Esophagus squamous epithelium (tissue), 5 donors: ENCODE results near the gene NDUFV1. TPM values are rescaled to one million over a fixed set of nuclear protein-coding genes. Genes with fewer than 3 reads are reported as not detected.

ENCODE experiments used
- DNase-seq: peaks from one replicate; lab custom pipeline; 2025; lab: John Stamatoyannopoulos, UW
- H3K27ac ChIP-seq, 4 donors: fragments of 200-600 bp; sonication (generic); one replicate each; pipeline ENCODE4 v1.5.1; 2016 to 2019; ENCODE audit warnings: mild to moderate bottlenecking in 1 of 4
- H3K27me3 ChIP-seq, 4 donors: fragments of 200-600 bp; sonication (generic); 1 replicate in 3 of 4; 2 replicates in 1 of 4; pipeline versions ENCODE4 v1.5.1 to v1.6.0; 2017 to 2021; ENCODE audit warnings: antibody characterized with exemption in 1 of 4
- H3K36me3 ChIP-seq, 3 donors: fragments of 200-600 bp; sonication (generic); one replicate each; pipeline ENCODE4 v1.5.1; 2016 to 2019
- H3K4me1 ChIP-seq, 3 donors: fragments of 200-600 bp; sonication (generic); one replicate each; pipeline ENCODE4 v1.5.1; 2017 to 2019
- H3K4me3 ChIP-seq, 4 donors: fragments of 200-600 bp; sonication (generic); 1 replicate in 3 of 4; 2 replicates in 1 of 4; pipeline ENCODE4 v1.5.1; 2016 to 2019; ENCODE audit warnings: mild to moderate bottlenecking in 2 of 4, moderate library complexity in 1 of 4
- H3K9me3 ChIP-seq, 3 donors: fragments of 200-600 bp; sonication (generic); one replicate each; pipeline ENCODE4 v1.5.1; 2016 to 2019
- POLR2A ChIP-seq, 4 donors: fragments of 450-650 bp; IDR thresholded peaks; one replicate each; pipeline ENCODE4 v1.6.1; 2017; ENCODE audit warnings: antibody characterized with exemption in 4 of 4, mild to moderate bottlenecking in 4 of 4, moderate library complexity in 3 of 4
- WGBS, 2 donors: methylation state at CpG; one replicate each; pipeline ENCODE4 v1.1.5; 2018; 5-methylcytosine and 5-hydroxymethylcytosine counted together
- intact Hi-C: fragments of 100-400 bp; cut with DNase I; formaldehyde crosslinking; loops from one replicate; pipeline ENCODE4 v1.15.0; 2022
- total RNA-seq, 4 donors: library from RNA; depleted of rRNA; stranded (reverse); fragments of >200 nt; gene quantifications; one replicate each; pipeline ENCODE4 v1.1.0, GENCODE V29; 2016
- TF ChIP-seq, protein P1 (sequence below), 6 experiments: fragments of 450-650 bp in 4 of 6; fragments of 200-600 bp in 2 of 6; sonication (generic) in 2 of 6; IDR thresholded peaks; one replicate each; pipeline ENCODE4 v1.5.1; 2016 to 2019; ENCODE audit warnings: antibody characterized with exemption in 6 of 6, mild to moderate bottlenecking in 4 of 6, moderate library complexity in 4 of 6
- donor health status: DM: yes; HTN: yes; CAD: no.

The NDUFV1 gene
- total RNA-seq, 4 donors from 2014 or later = 206 to 260 (median 254) TPM

GRCh38 chr11:67627812-67628624, 21.3 kb downstream of the NDUFV1 start:
- no peaks in the 10 kb centered on the region for H3K9me3 ChIP-seq
- intact Hi-C loops = no loop called here
- DNase-seq = no peak
- peak overlapping the region in 3 of 4 donors; percentile 93 to 99 (median 98) for H3K27ac ChIP-seq
- WGBS, 2 donors = 78 to 96% methylated on average over 4 to 6 of the region's 15 CpGs
- TF ChIP-seq, protein P1, sequence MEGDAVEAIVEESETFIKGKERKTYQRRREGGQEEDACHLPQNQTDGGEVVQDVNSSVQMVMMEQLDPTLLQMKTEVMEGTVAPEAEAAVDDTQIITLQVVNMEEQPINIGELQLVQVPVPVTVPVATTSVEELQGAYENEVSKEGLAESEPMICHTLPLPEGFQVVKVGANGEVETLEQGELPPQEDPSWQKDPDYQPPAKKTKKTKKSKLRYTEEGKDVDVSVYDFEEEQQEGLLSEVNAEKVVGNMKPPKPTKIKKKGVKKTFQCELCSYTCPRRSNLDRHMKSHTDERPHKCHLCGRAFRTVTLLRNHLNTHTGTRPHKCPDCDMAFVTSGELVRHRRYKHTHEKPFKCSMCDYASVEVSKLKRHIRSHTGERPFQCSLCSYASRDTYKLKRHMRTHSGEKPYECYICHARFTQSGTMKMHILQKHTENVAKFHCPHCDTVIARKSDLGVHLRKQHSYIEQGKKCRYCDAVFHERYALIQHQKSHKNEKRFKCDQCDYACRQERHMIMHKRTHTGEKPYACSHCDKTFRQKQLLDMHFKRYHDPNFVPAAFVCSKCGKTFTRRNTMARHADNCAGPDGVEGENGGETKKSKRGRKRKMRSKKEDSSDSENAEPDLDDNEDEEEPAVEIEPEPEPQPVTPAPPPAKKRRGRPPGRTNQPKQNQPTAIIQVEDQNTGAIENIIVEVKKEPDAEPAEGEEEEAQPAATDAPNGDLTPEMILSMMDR (IDR thresholded peaks at IDR 0.05) = no peak
- no peak for TF ChIP-seq POLR2A (IDR thresholded peaks at IDR 0.05)
- H3K36me3 ChIP-seq = no peaks in the 10 kb centered on the region
- no peaks in the 10 kb centered on the region for H3K27me3 ChIP-seq
- H3K4me3 ChIP-seq = no peak overlapping the region
- H3K4me1 ChIP-seq = peaks cover 17 to 42% (median 24%) of the 10 kb centered on the region in 3 donors

DNA sequence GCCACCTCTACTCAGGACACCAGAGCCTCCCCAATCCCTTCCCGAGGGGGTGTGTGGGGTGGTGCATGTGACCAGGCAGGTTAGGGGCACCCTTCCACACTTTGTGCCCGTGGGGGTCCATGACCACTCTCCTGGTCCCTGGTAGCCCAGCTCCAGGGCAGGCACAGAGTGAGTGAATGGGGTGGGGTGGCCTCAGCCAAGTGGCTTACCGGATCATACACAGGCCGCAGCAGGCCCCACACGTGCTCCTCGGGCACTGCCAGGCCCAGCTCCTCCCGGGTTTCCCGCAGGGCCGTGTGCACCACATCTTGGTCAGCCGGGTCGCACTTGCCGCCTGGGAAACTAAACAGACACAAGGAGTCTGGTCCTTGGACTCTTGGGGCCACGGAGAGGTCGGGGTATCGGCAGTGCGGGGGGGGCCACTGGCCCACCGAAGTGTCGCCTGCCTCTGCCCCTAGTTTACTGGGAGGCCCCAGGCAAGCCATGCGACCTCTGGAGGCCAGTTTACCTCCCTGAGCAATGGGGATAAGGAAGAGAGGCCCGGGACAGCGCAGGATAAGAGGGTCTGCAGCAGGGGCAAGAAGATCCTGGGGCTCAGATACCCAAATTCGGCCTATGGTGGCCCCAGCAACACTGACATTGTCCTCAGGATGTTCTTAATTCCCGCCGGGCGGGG, 22.1 kb downstream of the NDUFV1 start:
- peak overlapping the region; percentile 93 to 99 (median 98) for H3K27ac ChIP-seq
- no peaks in the 10 kb centered on the region for H3K9me3 ChIP-seq
- TF ChIP-seq, protein P1 (IDR thresholded peaks at IDR 0.05) = peak in 1 of 6 experiments; percentile 95
- TF ChIP-seq POLR2A (IDR thresholded peaks at IDR 0.05) = no peak
- no peaks in the 10 kb centered on the region for H3K27me3 ChIP-seq
- H3K4me1 ChIP-seq = peaks cover 17 to 42% (median 24%) of the 10 kb centered on the region in 3 donors
- H3K36me3 ChIP-seq = no peaks in the 10 kb centered on the region
- 14 to 39% methylated on average over 6 of the region's 25 CpGs for WGBS, 2 donors
- intact Hi-C loops = no loop called here
- peak overlapping the region; percentile 56 to 77 (median 64) for H3K4me3 ChIP-seq
- no peak for DNase-seq

DNA sequence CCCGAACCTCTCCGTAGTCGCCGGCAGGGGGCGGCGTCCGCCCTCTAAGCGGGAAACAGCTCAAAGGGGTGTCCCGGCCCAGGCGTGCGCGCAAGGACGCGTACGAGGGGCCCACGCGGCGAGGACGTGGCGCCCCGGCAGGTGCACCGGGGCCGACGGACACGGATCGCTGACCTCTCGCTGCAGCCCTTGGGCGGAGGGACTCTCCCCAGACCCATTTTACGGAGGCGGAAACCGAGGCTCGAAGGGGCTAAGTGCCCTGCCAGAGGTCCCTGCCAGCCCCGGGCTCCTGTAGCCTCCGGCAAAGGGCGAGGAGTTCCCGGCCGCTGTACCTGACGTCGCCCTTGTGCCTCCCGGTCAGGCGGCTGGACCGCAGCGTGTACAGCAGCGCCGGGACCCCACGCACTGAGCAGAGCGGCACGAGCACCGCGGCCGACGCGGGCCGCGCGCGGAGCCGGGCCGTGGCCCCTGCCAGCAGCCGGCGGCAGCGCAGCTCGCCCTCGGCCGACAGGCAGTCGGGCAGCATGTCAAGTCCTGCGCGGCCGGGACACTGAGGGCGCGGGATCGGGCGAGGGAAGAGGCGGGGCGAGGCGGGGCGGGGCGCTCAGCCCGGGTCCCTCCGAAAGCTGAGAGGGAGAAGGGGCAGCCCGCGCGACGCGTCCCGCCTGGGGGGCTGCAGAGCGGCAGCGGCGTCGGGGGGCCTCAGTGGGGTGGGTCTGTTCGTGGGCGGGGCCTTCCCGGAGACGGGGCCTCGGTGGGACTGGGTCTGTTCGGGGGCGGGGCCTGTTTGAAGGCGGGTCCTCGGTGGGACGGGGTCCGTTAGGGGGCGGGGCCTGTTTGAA, 22.9 kb downstream of the NDUFV1 start, which contains the start of gene NUDT8:
Gene NUDT8 (minus strand): TSS at position 552 of the 842 bp plus-strand sequence. CDS start 26 bp downstream, at position 526.
- Histone ChIP-seq H3K27ac (peak within 1 kb of the TSS; percentile 93 to 99 (median 98)), H3K27me3 (peaks cover 0 to 2% (median 0%) of the 10 kb centered on the region in 4 donors), H3K36me3 (no peaks in the 10 kb centered on the region), H3K9me3 (no peaks in the 10 kb centered on the region), H3K4me1 (peaks cover 17 to 42% (median 24%) of the 10 kb centered on the region in 3 donors), H3K4me3 (peak within 1 kb of the TSS; percentile 56 to 77 (median 64))
- DNase-seq = no peak
- intact Hi-C loops = no loop called here
- TF ChIP-seq, protein P1 (IDR thresholded peaks at IDR 0.05) = peak; percentile 13 to 97 (median 92)
- TF ChIP-seq POLR2A (IDR thresholded peaks at IDR 0.05) = peak in 2 of 4 donors; percentile 58 to 71
- 2% methylated on average over 10 of the region's 102 CpGs; no CpG with 5 or more reads in 1 of the 2 donors for WGBS, 2 donors

DNA sequence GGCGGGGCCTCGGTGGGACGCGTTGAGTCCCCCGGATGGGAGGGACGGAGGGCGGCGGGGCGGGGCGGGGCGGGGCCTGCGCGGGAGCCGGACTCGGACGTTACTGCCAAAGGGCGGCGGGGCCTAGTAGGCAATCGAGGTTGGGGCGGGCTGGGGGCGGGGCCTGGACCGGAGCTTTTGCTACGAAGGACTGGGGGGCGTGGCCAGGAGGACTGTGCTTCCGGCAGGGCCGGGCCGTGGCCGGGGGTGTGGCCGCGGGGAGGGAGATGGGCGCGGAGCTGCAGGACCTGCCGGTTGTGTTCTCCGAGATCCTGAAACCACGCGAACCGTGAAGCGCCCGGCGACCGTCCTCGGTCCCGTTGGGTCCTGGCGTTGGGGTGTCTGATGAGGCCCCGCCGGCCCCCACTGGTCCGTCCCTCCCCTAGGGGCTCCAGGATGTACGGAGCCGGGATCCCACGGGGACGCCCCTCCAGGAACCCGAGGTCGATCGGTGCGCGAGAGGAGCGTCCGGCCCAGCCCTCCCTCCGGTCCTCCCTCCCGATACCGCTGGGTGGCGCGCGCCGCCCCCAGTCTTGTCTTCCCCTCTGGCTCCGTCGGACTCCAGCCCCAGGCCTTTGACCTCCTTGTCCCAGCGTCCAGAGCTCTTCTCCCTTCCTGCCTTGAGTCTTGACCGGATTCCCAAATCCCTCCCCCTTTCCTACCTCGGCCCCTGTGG, 23.6 kb downstream of the NDUFV1 start:
- peaks cover 0 to 9% (median 0%) of the 10 kb centered on the region in 4 donors for H3K27me3 ChIP-seq
- peak; percentile 91 for DNase-seq
- H3K36me3 ChIP-seq = no peaks in the 10 kb centered on the region
- H3K27ac ChIP-seq = peak overlapping the region; percentile 93 to 99 (median 98)
- no peaks in the 10 kb centered on the region for H3K9me3 ChIP-seq
- 1% methylated on average over 22 to 28 of the region's 70 CpGs for WGBS, 2 donors
- intact Hi-C loops = no loop called here
- peak overlapping the region; percentile 56 to 77 (median 64) for H3K4me3 ChIP-seq
- TF ChIP-seq, protein P1 (IDR thresholded peaks at IDR 0.05) = peak; percentile 68 to 91 (median 78)
- peak in 3 of 4 donors; percentile 77 to 83 (median 81) for TF ChIP-seq POLR2A (IDR thresholded peaks at IDR 0.05)
- peaks cover 17 to 42% (median 24%) of the 10 kb centered on the region in 3 donors for H3K4me1 ChIP-seq
